Stomach (tissue), 9 donors: ENCODE results near the gene HSD17B12. TPM values are rescaled to one million over a fixed set of nuclear protein-coding genes. Genes with fewer than 3 reads are reported as not detected.
"Not testable (repeated sequence)": the region's sequence is repeated elsewhere in the genome, so short reads cannot be mapped to it uniquely, and the experiment has no call there.

Experiments used
- DNase-seq, 2 donors: peaks; one replicate each; pipeline versions ENCODE4 v3.0.0 to v3.0.0-alpha.2; 2013 to 2019
- H3K27ac ChIP-seq, 5 donors: fragments of 200-600 bp in 4 of 5; sonication (generic) in 4 of 5; one replicate each; pipeline ENCODE4 v1.5.1; 2013 to 2019; ENCODE audit warnings: mild to moderate bottlenecking in 1 of 5, moderate library complexity in 1 of 5
- H3K27me3 ChIP-seq, 3 donors: fragments of 200-600 bp; sonication (generic); one replicate each; pipeline ENCODE4 v1.5.1; 2017 to 2019; ENCODE audit warnings: mixed run types in 1 of 3
- H3K36me3 ChIP-seq, 4 donors: fragments of 200-600 bp; sonication (generic); 1 replicate in 3 of 4; 2 replicates in 1 of 4; pipeline ENCODE4 v1.5.1; 2016 to 2019
- H3K4me1 ChIP-seq, 4 donors: fragments of 200-600 bp; sonication (generic); one replicate each; pipeline ENCODE4 v1.5.1; 2016 to 2019
- H3K4me3 ChIP-seq, 4 donors: fragments of 200-600 bp; sonication (generic) in 3 of 4; one replicate each; pipeline ENCODE4 v1.5.1; 2016 to 2019; ENCODE audit warnings: mild to moderate bottlenecking in 1 of 4
- H3K9me3 ChIP-seq, 4 donors: fragments of 200-600 bp; sonication (generic); one replicate each; pipeline ENCODE4 v1.5.1; 2016 to 2019
- EP300 ChIP-seq: sonication (generic); formaldehyde crosslinking; IDR thresholded peaks from one replicate; pipeline ENCODE4 v1.6.1; 2017; ENCODE audit warnings: antibody characterized with exemption
- POLR2A ChIP-seq, 4 donors: fragments of 450-650 bp; IDR thresholded peaks; one replicate each; pipeline ENCODE4 v1.6.1; 2016; ENCODE audit warnings: antibody characterized with exemption in 4 of 4, control low read depth in 2 of 4, mild to moderate bottlenecking in 1 of 4, moderate library complexity in 1 of 4
- POLR2AphosphoS5 ChIP-seq, 3 donors: sonication (generic); formaldehyde crosslinking; IDR thresholded peaks; one replicate each; pipeline ENCODE4 v1.6.1; 2016; ENCODE audit warnings: antibody characterized with exemption in 3 of 3
- WGBS, 5 donors: extraction: QIAGEN DNeasy Blood & Tissue Kit in 3 of 5; methylation state at CpG; one replicate each; pipeline versions ENCODE4 v1.1.5 to v1.1.7; 2013 to 2018; 5-methylcytosine and 5-hydroxymethylcytosine counted together
- intact Hi-C: fragments of 100-400 bp; cut with DNase I; formaldehyde crosslinking; loops from one replicate; pipeline ENCODE4 v1.15.1; 2023; ENCODE audit warnings: low total_unique reads
- polyA plus RNA-seq, 3 donors: library from polyadenylated mRNA; stranded (reverse); fragments of 200-250 nt; gene quantifications; one replicate each; pipeline ENCODE4 v1.2.3, GENCODE V29; 2013
- total RNA-seq, 5 donors: library from RNA; depleted of rRNA; stranded (reverse); fragments of >200 nt; gene quantifications; one replicate each; pipeline versions ENCODE4 v1.1.0 to v1.2.3, GENCODE V29; 2014 to 2016
- TF ChIP-seq, protein P1 (sequence below), 7 experiments: fragments of 450-650 bp in 4 of 7; fragments of 200-600 bp in 3 of 7; sonication (generic) in 3 of 7; IDR thresholded peaks; one replicate each; pipeline ENCODE4 v1.5.1; 2016 to 2019; ENCODE audit warnings: antibody characterized with exemption in 7 of 7, control low read depth in 2 of 7, mild to moderate bottlenecking in 1 of 7
- donor health status: healthy with polysubstance abuse.
- donor health status: Bipolar disorder and iron deficiency.
- donor health status: healthy.

HSD17B12 gene
- total and polyA plus RNA-seq, 8 donors, result 25.8 to 169 (median 52.4) TPM

DNA sequence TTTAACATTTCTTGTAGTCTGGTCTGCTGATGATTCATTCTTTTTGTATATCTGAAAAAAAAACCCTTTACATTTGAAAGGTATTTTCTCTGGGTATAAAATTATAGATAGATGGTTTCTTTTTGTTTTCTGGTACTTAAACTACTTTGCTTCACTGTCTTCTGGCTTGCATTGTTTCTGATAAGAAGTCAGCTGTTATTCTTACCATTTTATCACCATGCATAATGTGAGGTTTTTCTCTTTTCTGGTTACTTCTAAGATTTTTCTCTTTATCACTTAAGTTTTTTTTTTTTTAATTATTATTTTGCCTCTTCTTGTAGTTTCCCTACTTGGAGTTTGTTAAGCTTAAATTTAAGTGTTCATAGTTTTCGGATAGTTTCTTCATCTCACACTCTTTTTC is 84.7 kb downstream of the HSD17B12 start:
- Histone ChIP-seq H3K4me1 (no peaks in the 10 kb centered on the region), H3K9me3 (peaks cover 0 to 20% (median 5%) of the 10 kb centered on the region in 4 donors), H3K4me3 (no peak overlapping the region), H3K27ac (no peak overlapping the region), H3K36me3 (peaks cover 0 to 28% (median 17%) of the 10 kb centered on the region in 4 donors), H3K27me3 (no peaks in the 10 kb centered on the region)
- no peak for TF ChIP-seq POLR2A (IDR thresholded peaks at IDR 0.05)
- no peak for TF ChIP-seq POLR2AphosphoS5 (IDR thresholded peaks at IDR 0.05)
- no peak for TF ChIP-seq EP300
- 94 to 97% (median 96%) methylated on average over 1 of the region's 1 CpG for WGBS, 5 donors
- DNase-seq, result no peak
- intact Hi-C loops, result no loop called here

DNA sequence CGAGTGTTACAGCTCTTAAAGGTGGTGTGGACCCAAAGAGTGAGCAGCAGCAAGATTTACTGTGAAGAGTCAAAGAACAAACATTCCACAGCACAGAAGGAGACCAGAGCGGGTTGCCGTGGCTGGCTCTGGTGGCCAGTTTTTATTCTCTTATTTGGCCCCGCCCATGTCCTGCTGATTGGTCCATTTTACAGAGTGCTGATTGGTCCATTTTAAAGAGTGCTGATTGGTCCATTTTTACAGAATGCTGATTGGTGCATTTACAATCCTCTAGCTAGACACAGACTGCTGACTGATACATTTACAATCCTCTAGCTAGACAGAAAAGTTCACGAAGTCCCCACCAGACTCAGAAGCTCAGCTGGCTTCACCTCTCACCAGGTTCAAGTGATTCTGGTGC is 88.1 kb downstream of the HSD17B12 start:
- peaks cover 0 to 20% (median 5%) of the 10 kb centered on the region in 4 donors for H3K9me3 ChIP-seq
- H3K36me3 ChIP-seq, result peaks cover 0 to 24% (median 15%) of the 10 kb centered on the region in 4 donors
- H3K4me3 ChIP-seq, DNase-seq, H3K27me3 ChIP-seq, H3K27ac ChIP-seq, intact Hi-C loops, H3K4me1 ChIP-seq: not testable (repeated sequence)
- 87 to 98% (median 94%) methylated on average over 5 of the region's 5 CpGs for WGBS, 5 donors

DNA sequence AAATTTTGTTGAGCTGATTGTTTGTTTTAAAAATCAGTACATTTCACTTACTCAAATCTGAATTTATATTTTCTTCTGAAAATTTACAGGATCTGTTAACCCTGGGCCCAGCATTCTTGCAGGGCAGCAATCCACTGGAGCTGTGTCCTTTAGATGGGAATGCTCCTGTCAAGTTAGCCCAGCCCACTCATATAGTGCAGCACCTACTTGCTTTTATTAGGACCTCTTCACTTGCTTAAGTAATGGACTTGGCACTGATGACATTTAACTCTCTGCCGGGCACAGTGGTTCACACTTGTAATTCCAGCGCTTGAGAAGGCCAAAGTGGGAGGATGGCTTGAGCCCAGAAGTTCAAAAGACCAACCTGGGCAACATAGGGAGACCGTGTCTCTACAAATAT is 89.6 kb downstream of the HSD17B12 start:
- Histone ChIP-seq H3K27ac (no peak overlapping the region), H3K36me3 (peaks cover 0 to 24% (median 15%) of the 10 kb centered on the region in 4 donors), H3K4me1 (no peaks in the 10 kb centered on the region), H3K9me3 (peaks cover 0 to 9% (median 3%) of the 10 kb centered on the region in 4 donors), H3K4me3 (no peak overlapping the region), H3K27me3 (no peaks in the 10 kb centered on the region)
- 95 to 99% (median 97%) methylated on average over 3 of the region's 3 CpGs for WGBS, 5 donors
- no peak for TF ChIP-seq EP300
- no peak for TF ChIP-seq POLR2AphosphoS5 (IDR thresholded peaks at IDR 0.05)
- TF ChIP-seq, protein P1, sequence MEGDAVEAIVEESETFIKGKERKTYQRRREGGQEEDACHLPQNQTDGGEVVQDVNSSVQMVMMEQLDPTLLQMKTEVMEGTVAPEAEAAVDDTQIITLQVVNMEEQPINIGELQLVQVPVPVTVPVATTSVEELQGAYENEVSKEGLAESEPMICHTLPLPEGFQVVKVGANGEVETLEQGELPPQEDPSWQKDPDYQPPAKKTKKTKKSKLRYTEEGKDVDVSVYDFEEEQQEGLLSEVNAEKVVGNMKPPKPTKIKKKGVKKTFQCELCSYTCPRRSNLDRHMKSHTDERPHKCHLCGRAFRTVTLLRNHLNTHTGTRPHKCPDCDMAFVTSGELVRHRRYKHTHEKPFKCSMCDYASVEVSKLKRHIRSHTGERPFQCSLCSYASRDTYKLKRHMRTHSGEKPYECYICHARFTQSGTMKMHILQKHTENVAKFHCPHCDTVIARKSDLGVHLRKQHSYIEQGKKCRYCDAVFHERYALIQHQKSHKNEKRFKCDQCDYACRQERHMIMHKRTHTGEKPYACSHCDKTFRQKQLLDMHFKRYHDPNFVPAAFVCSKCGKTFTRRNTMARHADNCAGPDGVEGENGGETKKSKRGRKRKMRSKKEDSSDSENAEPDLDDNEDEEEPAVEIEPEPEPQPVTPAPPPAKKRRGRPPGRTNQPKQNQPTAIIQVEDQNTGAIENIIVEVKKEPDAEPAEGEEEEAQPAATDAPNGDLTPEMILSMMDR (IDR thresholded peaks at IDR 0.05), result no peak
- no peak for TF ChIP-seq POLR2A (IDR thresholded peaks at IDR 0.05)
- no peak for DNase-seq
- intact Hi-C loops, result no loop called here

DNA sequence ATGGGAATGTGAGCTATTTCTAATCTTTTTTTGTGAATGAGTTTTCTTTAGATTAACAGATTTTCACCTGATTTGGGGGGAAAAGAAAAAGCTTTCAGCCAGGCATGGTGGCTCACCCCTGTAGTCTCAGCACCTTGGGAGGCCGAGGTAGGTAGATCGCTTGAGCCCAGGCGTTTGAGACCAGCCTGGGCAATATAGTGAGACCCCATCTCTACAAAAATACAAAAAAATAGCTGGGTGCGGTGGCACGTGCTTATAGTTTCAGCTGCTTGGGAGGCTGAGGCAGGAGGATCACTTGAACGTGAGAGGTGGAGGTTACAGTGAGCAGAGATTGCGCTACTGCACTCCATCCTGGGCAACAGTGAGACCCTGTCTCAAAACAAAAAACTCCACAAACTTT is 92.2 kb downstream of the HSD17B12 start:
- Histone ChIP-seq H3K4me3 (no peak overlapping the region), H3K27ac (no peak overlapping the region), H3K36me3 (peaks cover 0 to 13% (median 10%) of the 10 kb centered on the region in 4 donors), H3K4me1 (no peaks in the 10 kb centered on the region), H3K27me3 (no peaks in the 10 kb centered on the region), H3K9me3 (no peaks in the 10 kb centered on the region)
- intact Hi-C loops, result no loop called here
- 94 to 98% (median 97%) methylated on average over 7 of the region's 7 CpGs for WGBS, 5 donors
- no peak for DNase-seq
- TF ChIP-seq EP300 (no peak), POLR2AphosphoS5 (IDR thresholded peaks at IDR 0.05) (no peak), POLR2A (IDR thresholded peaks at IDR 0.05) (no peak)
- TF ChIP-seq, protein P1 (IDR thresholded peaks at IDR 0.05), result no peak

DNA sequence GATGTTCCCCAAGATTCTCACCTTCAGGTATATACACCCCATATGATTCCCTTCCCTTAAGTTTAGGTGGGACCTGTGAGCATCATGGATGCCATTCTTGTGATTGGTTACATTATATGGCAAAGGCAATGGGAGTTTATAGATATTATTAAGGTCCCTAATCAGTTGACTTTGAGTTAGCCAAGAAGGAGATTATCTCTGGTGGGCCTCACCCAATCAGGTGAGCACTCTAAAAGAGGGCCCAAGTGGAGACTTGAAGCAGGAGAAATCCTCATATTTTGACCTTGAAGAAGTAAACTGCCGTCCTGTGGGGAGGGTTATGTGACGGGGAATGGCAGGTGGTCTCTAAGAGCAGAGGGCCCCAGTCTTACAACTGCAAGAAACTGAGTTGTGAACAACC is 94.2 kb downstream of the HSD17B12 start:
- Histone ChIP-seq H3K36me3 (peaks cover 0 to 7% (median 1%) of the 10 kb centered on the region in 4 donors), H3K4me1 (no peaks in the 10 kb centered on the region), H3K4me3 (no peak overlapping the region), H3K9me3 (no peaks in the 10 kb centered on the region), H3K27ac (no peak overlapping the region), H3K27me3 (no peaks in the 10 kb centered on the region)
- WGBS, 5 donors, result 79 to 100% (median 97%) methylated on average over 2 of the region's 2 CpGs
- intact Hi-C loops, result no loop called here
- DNase-seq, result no peak
- TF ChIP-seq EP300, result no peak
- TF ChIP-seq POLR2AphosphoS5 (IDR thresholded peaks at IDR 0.05), result no peak
- no peak for TF ChIP-seq POLR2A (IDR thresholded peaks at IDR 0.05)
- TF ChIP-seq, protein P1 (IDR thresholded peaks at IDR 0.05), result no peak
